K562 (cell line): Measurements from ENCODE around the gene RBMS3. TPM values are rescaled to one million over a fixed set of nuclear protein-coding genes. Genes with fewer than 3 reads are reported as not detected.

Experiments used
- ATAC-seq: fragments of 200-7000 bp; cut with Tn5 transposase; 3 replicates; pipeline ENCODE4 v1.9.1; 2020; ENCODE audit warnings: moderate library complexity
- BruUV-seq: library from RNA; stranded (reverse); fragments of 400-500 nt; replicated peaks from 2 replicates; lab custom pipeline; 2021; lab: Mats Ljungman, UMichigan
- CTCF ChIA-PET: fragments of 300-600 bp; formaldehyde crosslinking; extraction: SDS; loops from one replicate; lab custom pipeline; 2021; ENCODE audit warnings: low intra/inter-chr PET ratio; lab: Yijun Ruan, JAX
- POLR2A ChIA-PET: fragments of 300-600, 350-650 bp; sonication (Branson Sonifier 250); formaldehyde crosslinking; extraction: SDS; loops from one replicate; lab custom pipeline; 2021; ENCODE audit warnings: antibody characterized with exemption, inconsistent platforms; lab: Yijun Ruan, JAX
- DNase-seq, 4 experiments: peaks; one replicate each; pipeline versions ENCODE4 v3.0.0 to v3.0.0-alpha.2; 2011 to 2018; ENCODE audit warnings: low spot score in 3 of 4, mixed read lengths in 3 of 4; ENCODE audit errors: extremely low read depth in 1 of 4
- FAIRE-seq: peaks from 2 replicates; lab custom pipeline; 2011; peaks lifted over from hg19 to GRCh38; lab: Jason Lieb, UNC
- H2AFZ ChIP-seq: 2 replicates; pipeline ENCODE4 v1.6.0; 2011; ENCODE audit warnings: low read depth, low read length, control low read depth, inconsistent platforms
- H3K27ac ChIP-seq: fragments of 200-600 bp; 3 replicates; pipeline ENCODE4 v1.8.0; 2011; ENCODE audit warnings: low read depth, mild to moderate bottlenecking, control low read depth, inconsistent platforms, low read length, moderate library complexity, mixed read lengths; ENCODE audit errors: extremely low read depth
- H3K27me3 ChIP-seq, 2 experiments: fragments of 300-600 bp in 1 of 2; 2 replicates in 1 of 2; 3 replicates in 1 of 2; pipeline versions ENCODE4 v1.6.0 to v1.8.0; 2011; ENCODE audit warnings: inconsistent platforms in 2 of 2, low read length in 2 of 2, mild to moderate bottlenecking in 1 of 2, mixed read lengths in 1 of 2, moderate library complexity in 1 of 2; ENCODE audit not compliant: control insufficient read depth in 2 of 2, insufficient read depth in 2 of 2
- H3K36me3 ChIP-seq: fragments of 300-600 bp; 3 replicates; pipeline ENCODE4 v1.8.0; 2011; ENCODE audit warnings: mild to moderate bottlenecking, low read length, inconsistent platforms; ENCODE audit not compliant: control insufficient read depth, insufficient read depth
- H3K4me1 ChIP-seq, 2 experiments: fragments of 200-600 bp in 1 of 2; replicated peaks in 1 of 2; 2 replicates in 1 of 2; 3 replicates in 1 of 2; pipeline versions ENCODE4 v1.5.1 to v1.8.0; 2011; ENCODE audit warnings: inconsistent platforms in 2 of 2, low read length in 2 of 2, mild to moderate bottlenecking in 1 of 2, mixed read lengths in 1 of 2, moderate library complexity in 1 of 2; ENCODE audit not compliant: control insufficient read depth in 2 of 2, insufficient read depth in 2 of 2
- H3K4me2 ChIP-seq: 2 replicates; pipeline ENCODE4 v1.6.1; 2011; ENCODE audit warnings: low read length, control low read depth, inconsistent platforms, mixed read lengths; ENCODE audit not compliant: insufficient read depth
- H3K4me3 ChIP-seq: fragments of 200-600 bp; sonication (generic), shearing (Covaris generic); 2 replicates; pipeline ENCODE4 v1.5.1; 2016; ENCODE audit warnings: control low read depth, inconsistent platforms
- H3K79me2 ChIP-seq: fragments of 200-600 bp; 3 replicates; pipeline ENCODE4 v1.8.0; 2011; ENCODE audit warnings: low read length, inconsistent platforms; ENCODE audit not compliant: control insufficient read depth, insufficient read depth
- H3K9ac ChIP-seq, 2 experiments: 2 replicates each; pipeline versions ENCODE4 v1.6.0 to v1.6.1; 2011; ENCODE audit warnings: low read depth in 2 of 2, low read length in 2 of 2, control low read depth in 1 of 2, inconsistent platforms in 1 of 2, mild to moderate bottlenecking in 1 of 2, mixed read lengths in 1 of 2; ENCODE audit not compliant: insufficient read depth in 1 of 2
- H3K9me1 ChIP-seq: one replicate; pipeline ENCODE4 v1.6.0; 2011; ENCODE audit warnings: inconsistent platforms, mild to moderate bottlenecking, low read length, moderate library complexity; ENCODE audit not compliant: control insufficient read depth, insufficient read depth
- H3K9me3 ChIP-seq: replicated peaks from 2 replicates; pipeline ENCODE4 v1.5.1; 2011; ENCODE audit warnings: low read depth, low read length, inconsistent platforms; ENCODE audit not compliant: control insufficient read depth, insufficient read depth
- H4K20me1 ChIP-seq: replicated peaks from 2 replicates; pipeline ENCODE4 v1.6.1; 2011; ENCODE audit warnings: low read length, inconsistent platforms, mixed read lengths; ENCODE audit not compliant: control insufficient read depth, insufficient read depth
- MAZ ChIP-seq, 2 experiments: fragments of 450-650 bp in 1 of 2; sonication (generic) in 1 of 2; formaldehyde crosslinking; IDR thresholded peaks in 1 of 2; conservative IDR thresholded peaks in 1 of 2; 2 replicates each; pipeline versions ENCODE4 v1.4.0 to v1.5.0; 2020; ENCODE audit warnings: mild to moderate bottlenecking in 1 of 2, missing genetic modification reagents in 1 of 2
- ZFP1 ChIP-seq: fragments of 450-650 bp; formaldehyde crosslinking; IDR thresholded peaks from 2 replicates; pipeline ENCODE4 v1.4.0; 2020; ENCODE audit warnings: mild to moderate bottlenecking, mixed read lengths
- ZNF253 ChIP-seq: fragments of 250-450 bp; sonication (Bioruptor Pico); conservative IDR thresholded peaks from 2 replicates; pipeline ENCODE4 v1.6.1; 2021; ENCODE audit warnings: mild to moderate bottlenecking
- ZNF586 ChIP-seq: fragments of 450-650 bp; formaldehyde crosslinking; conservative IDR thresholded peaks from 2 replicates; pipeline ENCODE4 v1.4.0; 2020; ENCODE audit warnings: mild to moderate bottlenecking, moderate library complexity
- WGBS: fragments of 100-300 bp; shearing (Covaris generic); methylation state at CpG from one replicate; pipeline ENCODE4 v1.1.6; 2016; ENCODE audit warnings: low coverage, mixed read lengths; ENCODE audit not compliant: insufficient coverage; ENCODE audit errors: missing lambda C conversion rate; 5-methylcytosine and 5-hydroxymethylcytosine counted together
- in situ Hi-C: fragments of 300-500 bp; cut with MboI; formaldehyde crosslinking; loops from 4 replicates; pipeline ENCODE4 v1.15.0; 2018; ENCODE audit warnings: inconsistent platforms, mixed read lengths
- intact Hi-C: fragments of 100-400 bp; cut with micrococcal nuclease; formaldehyde crosslinking; loops from 2 replicates; pipeline ENCODE4 v1.14.2; 2022
- polyA plus RNA-seq, 8 experiments: library from polyadenylated mRNA; depleted of rRNA in 4 of 8; stranded (reverse) in 5 of 8; unstranded in 3 of 8; fragments of >200 nt; fragmentation: Nextera tagmentation in 2 of 8; fragmentation: Illumina TruSeq in 1 of 8; extraction: Ambion mirVana in 2 of 8; extraction: Trizol in 1 of 8; gene quantifications; 2 replicates each; pipeline versions ENCODE4 v1.2.1 to v1.2.3, GENCODE V29; 2011 to 2014; ENCODE audit warnings: inconsistent platforms in 1 of 8, missing spikeins in 1 of 8
- total RNA-seq, 7 experiments: library from RNA; depleted of rRNA in 6 of 7; stranded (reverse); fragments of >200 nt in 6 of 7; fragmentation: Illumina TruSeq in 2 of 7; extraction: Trizol in 2 of 7; gene quantifications; 2 replicates each; pipeline versions ENCODE4 v1.2.1 to v1.2.3, GENCODE V29; 2011 to 2021; ENCODE audit warnings: low replicate concordance in 1 of 7

RBMS3 gene
- total and polyA plus RNA-seq, 9 of the 15 experiments (the other 6 are each of a cell fraction or from before 2014, with no cell fraction given), result 0.20 TPM; not detected in 8

DNA sequence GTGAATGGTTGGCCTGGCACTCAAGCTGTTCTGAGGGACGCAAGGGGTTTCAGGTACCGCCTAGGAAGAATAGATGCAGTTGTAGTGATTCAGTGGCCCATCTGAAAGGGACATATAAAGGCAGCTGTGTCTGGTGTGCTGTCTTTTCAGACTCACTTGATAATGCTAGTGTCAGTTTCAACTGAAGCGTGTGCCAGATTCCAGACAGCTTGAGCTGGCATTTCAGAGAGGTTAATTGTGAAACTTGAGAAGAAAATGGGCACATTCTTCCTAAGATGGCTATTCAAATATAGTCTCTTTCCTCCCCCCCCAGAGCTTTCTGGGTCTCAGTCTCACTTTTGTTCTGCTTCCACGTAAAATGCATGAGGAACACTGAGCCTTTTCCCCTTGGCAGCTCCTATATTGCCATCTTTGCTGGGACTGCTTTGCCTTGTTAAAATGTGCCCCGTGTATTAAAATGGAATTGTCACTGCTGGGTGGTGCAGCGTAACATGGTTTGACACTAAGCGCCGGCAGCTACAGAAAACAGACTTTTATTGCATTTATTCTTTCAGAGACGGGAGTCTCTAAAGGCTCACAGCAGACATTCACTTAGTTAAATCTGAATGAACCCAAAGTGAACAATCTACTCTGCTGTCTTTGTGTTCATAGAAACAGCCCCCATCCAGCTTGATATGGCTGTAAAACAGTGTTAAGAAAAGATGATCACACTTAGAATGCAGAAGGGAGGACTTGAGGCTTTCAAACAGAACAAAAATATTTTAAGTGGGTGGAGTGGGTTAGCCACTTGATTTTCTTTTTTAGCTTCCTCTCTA is 478.7 kb downstream of the RBMS3 start:
- Histone ChIP-seq H3K36me3 (no peaks in the 10 kb centered on the region), H3K27me3 (no peaks in the 10 kb centered on the region), H3K79me2 (no peaks in the 10 kb centered on the region), H3K27ac (no peak overlapping the region), H3K9me3 (no peaks in the 10 kb centered on the region; the same call in 1 of the 2 replicates), H3K4me3 (no peak overlapping the region), H4K20me1 (no peaks in the 10 kb centered on the region), H3K9ac (no peak overlapping the region), H3K4me1 (no peaks in the 10 kb centered on the region), H3K4me2 (no peak overlapping the region), H3K9me1 (no peaks in the 10 kb centered on the region), H2AFZ (no peak overlapping the region)
- TF ChIP-seq ZFP1 (CRISPR knock-in tag) (no peak), ZNF586 (CRISPR knock-in tag) (no peak), ZNF253 (no peak)
- BruUV-seq, result no TSS peak
- in situ Hi-C loops (no loop called here), intact Hi-C loops (no loop called here)
- no peak for DNase-seq
- WGBS, result 2% methylated on average over 9 of the region's 9 CpGs
- POLR2A ChIA-PET, result interaction anchor here (0.6 kb wide), 1 partner anchor 88 kb away, joined by 3 read pairs; no protein-coding TSS in a partner anchor
- no peak for ATAC-seq
- FAIRE-seq, result no peak
- CTCF ChIA-PET, result no interaction called here

DNA sequence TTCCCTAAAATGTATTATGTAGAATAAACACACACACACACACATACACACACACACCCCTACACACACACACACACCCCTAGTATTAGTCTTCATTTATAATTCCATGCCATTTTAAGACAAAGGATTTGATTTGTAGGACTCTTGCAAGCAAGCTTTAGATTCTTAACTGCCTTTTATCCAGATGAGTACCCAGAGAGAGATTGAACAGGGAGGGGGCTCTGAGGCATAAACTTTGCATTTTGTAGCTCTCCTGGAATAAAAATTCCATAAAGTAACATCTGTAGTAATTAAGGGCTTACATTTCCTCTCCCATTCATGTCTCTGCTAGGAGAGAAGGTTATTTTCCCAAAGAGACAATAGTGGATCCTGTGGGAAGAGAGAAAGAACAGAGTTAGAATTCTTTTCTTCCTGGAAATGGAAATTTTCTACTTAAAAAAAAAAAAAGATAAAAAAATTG is 479.4 kb downstream of the RBMS3 start:
- Histone ChIP-seq H3K36me3 (no peaks in the 10 kb centered on the region), H2AFZ (no peak overlapping the region), H3K4me3 (no peak overlapping the region), H4K20me1 (no peaks in the 10 kb centered on the region), H3K9me1 (no peaks in the 10 kb centered on the region), H3K27me3 (no peaks in the 10 kb centered on the region), H3K9me3 (no peaks in the 10 kb centered on the region; the same call in 1 of the 2 replicates), H3K4me2 (no peak overlapping the region), H3K27ac (no peak overlapping the region), H3K79me2 (no peaks in the 10 kb centered on the region), H3K4me1 (no peaks in the 10 kb centered on the region), H3K9ac (no peak overlapping the region)
- ATAC-seq, result no peak
- ChIA-PET POLR2A (interaction anchor here (0.6 kb wide), 1 partner anchor 89 kb away, joined by 3 read pairs; no protein-coding TSS in a partner anchor), CTCF (no interaction called here)
- in situ Hi-C loops (no loop called here), intact Hi-C loops (no loop called here)
- DNase-seq, result no peak
- FAIRE-seq, result no peak
- no peak for TF ChIP-seq MAZ (CRISPR knock-in tag; conservative IDR thresholded peaks at IDR 0.05 in 1 of 2, IDR thresholded peaks at IDR 0.05 in 1 of 2)
- no TSS peak for BruUV-seq
